Astrocyte (in vitro differentiated cells and primary cell): Measurements from ENCODE around the gene KISS1R. TPM values are rescaled to one million over a fixed set of nuclear protein-coding genes. Genes with fewer than 3 reads are reported as not detected.

ENCODE experiments used
- DNase-seq: peaks from one replicate; pipeline ENCODE4 v3.0.0-alpha.2; 2010; ENCODE audit warnings: low read depth
- FAIRE-seq: peaks from 2 replicates; lab custom pipeline; 2011; peaks lifted over from hg19 to GRCh38; lab: Jason Lieb, UNC
- H2AFZ ChIP-seq: 2 replicates; pipeline ENCODE4 v1.6.0; 2012; ENCODE audit warnings: low read depth, low read length, inconsistent platforms
- H3K27ac ChIP-seq: 2 replicates; pipeline ENCODE4 v1.5.1; 2011; ENCODE audit warnings: low read depth, low read length, inconsistent platforms
- H3K27me3 ChIP-seq: 2 replicates; pipeline ENCODE4 v1.6.0; 2011; ENCODE audit warnings: low read length, inconsistent platforms; ENCODE audit not compliant: insufficient read depth
- H3K36me3 ChIP-seq: 2 replicates; pipeline ENCODE4 v1.5.1; 2011; ENCODE audit warnings: low read length, inconsistent platforms; ENCODE audit not compliant: insufficient read depth
- H3K4me1 ChIP-seq: 2 replicates; pipeline ENCODE4 v1.5.1; 2011; ENCODE audit warnings: low read length, inconsistent platforms; ENCODE audit not compliant: insufficient read depth
- H3K4me2 ChIP-seq: 2 replicates; pipeline ENCODE4 v1.6.0; 2012; ENCODE audit warnings: low read length, inconsistent platforms
- H3K4me3 ChIP-seq: 2 replicates; pipeline ENCODE4 v1.5.1; 2011; ENCODE audit warnings: low read depth, mild to moderate bottlenecking, low read length, inconsistent platforms; ENCODE audit not compliant: insufficient read depth
- H3K79me2 ChIP-seq: 2 replicates; pipeline ENCODE4 v1.6.0; 2012; ENCODE audit warnings: mild to moderate bottlenecking, low read length, inconsistent platforms; ENCODE audit not compliant: insufficient read depth
- H3K9ac ChIP-seq: 2 replicates; pipeline ENCODE4 v1.6.0; 2012; ENCODE audit warnings: mild to moderate bottlenecking, low read length, inconsistent platforms
- H3K9me3 ChIP-seq: 2 replicates; pipeline ENCODE4 v1.5.1; 2012; ENCODE audit warnings: low read depth, mild to moderate bottlenecking, low read length, inconsistent platforms; ENCODE audit not compliant: insufficient read depth
- H4K20me1 ChIP-seq: 2 replicates; pipeline ENCODE4 v1.6.0; 2012; ENCODE audit warnings: low read length, inconsistent platforms; ENCODE audit not compliant: insufficient read depth
- H3K27ac Mint-ChIP-seq: one replicate; pipeline ENCODE4 v1.8.0; 2021; ENCODE audit warnings: mild to moderate bottlenecking, mixed read lengths; ENCODE audit not compliant: unreplicated experiment
- H3K27me3 Mint-ChIP-seq: one replicate; pipeline ENCODE4 v1.8.0; 2021; ENCODE audit warnings: low read depth, mixed read lengths; ENCODE audit not compliant: unreplicated experiment
- H3K36me3 Mint-ChIP-seq: one replicate; pipeline ENCODE4 v1.8.0; 2021; ENCODE audit warnings: low read depth, mixed read lengths; ENCODE audit not compliant: unreplicated experiment
- H3K4me1 Mint-ChIP-seq: one replicate; pipeline ENCODE4 v1.8.0; 2021; ENCODE audit warnings: low read depth, mixed read lengths; ENCODE audit not compliant: unreplicated experiment
- H3K4me3 Mint-ChIP-seq: one replicate; pipeline ENCODE4 v1.8.0; 2021; ENCODE audit warnings: mild to moderate bottlenecking, moderate library complexity, mixed read lengths; ENCODE audit not compliant: unreplicated experiment
- H3K9me3 Mint-ChIP-seq: one replicate; pipeline ENCODE4 v1.8.0; 2021; ENCODE audit warnings: mild to moderate bottlenecking, mixed read lengths; ENCODE audit not compliant: unreplicated experiment
- CTCF ChIP-seq: IDR thresholded peaks from 2 replicates; pipeline ENCODE4 v1.5.1; 2011; ENCODE audit warnings: low read depth, mild to moderate bottlenecking, inconsistent platforms, low read length, moderate library complexity; ENCODE audit not compliant: insufficient read depth
- EZH2 ChIP-seq: IDR thresholded peaks from 2 replicates; pipeline ENCODE4 v1.6.1; 2012; ENCODE audit warnings: mild to moderate bottlenecking, low read length, inconsistent platforms; ENCODE audit not compliant: insufficient read depth
- total RNA-seq: library from RNA; stranded (reverse); gene quantifications from 2 replicates; pipeline ENCODE4 v1.2.1, GENCODE V29; 2021

Gene KISS1R
- total RNA-seq, 1 donor from 2014 or later, result not detected

DNA sequence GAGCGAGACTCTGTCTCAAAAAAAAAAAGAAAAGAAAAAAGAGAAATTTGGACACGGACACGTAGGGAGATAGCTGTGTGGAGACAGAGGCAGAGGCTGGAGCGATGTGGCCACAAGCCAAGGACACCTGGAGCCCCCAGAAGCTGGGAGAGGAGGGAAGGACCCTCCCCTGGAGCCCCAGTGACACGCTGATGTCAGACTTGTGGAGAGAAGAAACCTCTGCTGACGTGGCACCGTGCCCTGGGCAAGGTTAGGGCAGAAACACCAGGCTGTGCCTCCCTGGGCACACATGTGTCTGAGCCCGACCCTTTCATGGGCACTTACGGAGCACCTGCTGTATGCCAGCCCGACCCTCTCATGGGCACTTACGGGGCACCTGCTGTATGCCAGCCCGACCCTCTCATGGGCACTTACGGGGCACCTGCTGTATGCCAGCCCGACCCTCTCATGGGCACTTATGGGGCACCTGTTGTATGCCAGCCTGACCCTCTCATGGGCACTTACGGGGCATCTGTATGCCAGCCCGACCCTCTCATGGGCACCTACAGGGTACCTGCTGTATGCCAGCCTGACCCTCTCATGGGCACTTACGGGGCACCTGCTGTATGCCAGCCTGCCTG is 26.5 kb downstream of the KISS1R start:
- no peak for FAIRE-seq
- Histone ChIP-seq H3K27ac (no peak overlapping the region), H3K79me2 (peaks cover 80% of the 10 kb centered on the region)

GRCh38 chr19:944171-944567 is 27.0 kb downstream of the KISS1R start:
- no peaks in the 10 kb centered on the region for H3K27me3 Mint-ChIP-seq
- H3K27me3 ChIP-seq, result no peaks in the 10 kb centered on the region
- DNase-seq, result no peak
- no peak for FAIRE-seq
- peaks cover 4% of the 10 kb centered on the region for H3K4me1 Mint-ChIP-seq
- H3K4me1 ChIP-seq, result peaks cover 17% of the 10 kb centered on the region
- peaks cover 22% of the 10 kb centered on the region for H3K36me3 Mint-ChIP-seq
- H3K4me3 Mint-ChIP-seq, result no peak overlapping the region
- no peaks in the 10 kb centered on the region for H3K9me3 Mint-ChIP-seq
- H3K27ac ChIP-seq, result no peak overlapping the region
- no peaks in the 10 kb centered on the region for H3K36me3 ChIP-seq
- H3K9me3 ChIP-seq, result no peaks in the 10 kb centered on the region
- no peak overlapping the region for H3K4me2 ChIP-seq
- no peak overlapping the region for H3K4me3 ChIP-seq
- H2AFZ ChIP-seq, result no peak overlapping the region
- no peak overlapping the region for H3K9ac ChIP-seq
- H3K27ac Mint-ChIP-seq, result no peak overlapping the region
- H4K20me1 ChIP-seq, result peaks cover 81% of the 10 kb centered on the region
- peaks cover 77% of the 10 kb centered on the region for H3K79me2 ChIP-seq
- TF ChIP-seq CTCF (no peak), EZH2 (no peak)

More for the DNA sequence above, 26.5 kb downstream of the KISS1R start:
- Mint-ChIP-seq H3K27ac (no peak overlapping the region), H3K4me1 (peaks cover 4% of the 10 kb centered on the region), H3K36me3 (peaks cover 22% of the 10 kb centered on the region), H3K27me3 (no peaks in the 10 kb centered on the region), H3K9me3 (no peaks in the 10 kb centered on the region), H3K4me3 (no peak overlapping the region)
- no peak for DNase-seq
- Histone ChIP-seq H2AFZ (no peak overlapping the region), H3K4me3 (no peak overlapping the region), H3K9ac (no peak overlapping the region), H3K9me3 (no peaks in the 10 kb centered on the region), H4K20me1 (peaks cover 80% of the 10 kb centered on the region), H3K27me3 (no peaks in the 10 kb centered on the region), H3K4me1 (peaks cover 17% of the 10 kb centered on the region), H3K4me2 (no peak overlapping the region), H3K36me3 (no peaks in the 10 kb centered on the region)
- no peak for TF ChIP-seq CTCF
- no peak for TF ChIP-seq EZH2

- FAIRE-seq, result no peak
- H4K20me1 ChIP-seq, result peaks cover 75% of the 10 kb centered on the region
These were observed 27.6 kb downstream of the KISS1R start for GRCh38 chr19:944663-945241.

More at GRCh38 chr19:944663-945241, 27.6 kb downstream of the KISS1R start:
- Mint-ChIP-seq H3K4me1 (peaks cover 4% of the 10 kb centered on the region), H3K4me3 (no peak overlapping the region), H3K27me3 (no peaks in the 10 kb centered on the region), H3K36me3 (peaks cover 22% of the 10 kb centered on the region), H3K9me3 (no peaks in the 10 kb centered on the region), H3K27ac (no peak overlapping the region)
- peaks cover 15% of the 10 kb centered on the region for H3K4me1 ChIP-seq
- no peak overlapping the region for H2AFZ ChIP-seq
- H3K4me3 ChIP-seq, result no peak overlapping the region
- DNase-seq, result no peak
- H3K9me3 ChIP-seq, result no peaks in the 10 kb centered on the region
- no peak for TF ChIP-seq CTCF
- no peak for TF ChIP-seq EZH2
- no peak overlapping the region for H3K27ac ChIP-seq
- no peak overlapping the region for H3K9ac ChIP-seq
- H3K79me2 ChIP-seq, result peaks cover 71% of the 10 kb centered on the region
- no peak overlapping the region for H3K4me2 ChIP-seq
- no peaks in the 10 kb centered on the region for H3K36me3 ChIP-seq
- H3K27me3 ChIP-seq, result no peaks in the 10 kb centered on the region
